Adrenal gland (tissue), 5 donors: ENCODE results near the gene NANP.

ENCODE experiments used
- CTCF ChIP-seq, 6 experiments: fragments of 450-650 bp in 4 of 6; fragments of 200-600 bp in 2 of 6; sonication (generic) in 1 of 6; IDR thresholded peaks; 1 replicate in 5 of 6; 2 replicates in 1 of 6; pipeline versions ENCODE4 v1.5.1 to v1.8.0; 2016 to 2021; ENCODE audit warnings: antibody characterized with exemption in 6 of 6, mild to moderate bottlenecking in 2 of 6, moderate library complexity in 1 of 6
- POLR2A ChIP-seq, 2 donors: fragments of 450-650 bp; IDR thresholded peaks; one replicate each; pipeline ENCODE4 v1.6.1; 2017; ENCODE audit warnings: antibody characterized with exemption in 2 of 2, mild to moderate bottlenecking in 2 of 2, moderate library complexity in 1 of 2
- donor health status: DM: no; HTN: no; CAD: no.

GRCh38 chr20:25584905-25585704 lies 38.7 kb downstream of the NANP start, which contains the start of gene NINL:
- no peak for TF ChIP-seq CTCF (IDR thresholded peaks at IDR 0.05)
- TF ChIP-seq POLR2A (IDR thresholded peaks at IDR 0.05): peak; percentile 52 to 82
